ENCODE measurements around the gene ERO1B.

DNA sequence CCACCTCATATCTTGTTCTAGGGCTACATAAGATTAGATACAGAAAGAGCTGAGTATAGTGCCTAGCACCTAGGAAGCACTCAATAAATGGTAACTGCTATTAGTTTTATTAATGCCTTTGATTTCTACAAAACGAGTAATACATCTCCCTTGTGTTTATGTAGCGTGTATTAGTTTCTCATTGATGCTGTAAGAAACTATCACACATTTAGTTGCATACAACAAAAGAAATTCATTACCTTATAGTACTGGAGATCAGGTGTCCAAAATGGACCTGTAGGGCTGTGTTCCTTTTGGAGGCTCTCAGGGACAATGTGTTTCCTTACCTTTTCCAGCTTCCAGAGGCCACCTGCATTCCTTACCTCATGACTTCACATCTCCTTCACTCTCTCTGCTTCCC lies 961 bp upstream of the ERO1B start:
- TF ChIP-seq, protein P1, sequence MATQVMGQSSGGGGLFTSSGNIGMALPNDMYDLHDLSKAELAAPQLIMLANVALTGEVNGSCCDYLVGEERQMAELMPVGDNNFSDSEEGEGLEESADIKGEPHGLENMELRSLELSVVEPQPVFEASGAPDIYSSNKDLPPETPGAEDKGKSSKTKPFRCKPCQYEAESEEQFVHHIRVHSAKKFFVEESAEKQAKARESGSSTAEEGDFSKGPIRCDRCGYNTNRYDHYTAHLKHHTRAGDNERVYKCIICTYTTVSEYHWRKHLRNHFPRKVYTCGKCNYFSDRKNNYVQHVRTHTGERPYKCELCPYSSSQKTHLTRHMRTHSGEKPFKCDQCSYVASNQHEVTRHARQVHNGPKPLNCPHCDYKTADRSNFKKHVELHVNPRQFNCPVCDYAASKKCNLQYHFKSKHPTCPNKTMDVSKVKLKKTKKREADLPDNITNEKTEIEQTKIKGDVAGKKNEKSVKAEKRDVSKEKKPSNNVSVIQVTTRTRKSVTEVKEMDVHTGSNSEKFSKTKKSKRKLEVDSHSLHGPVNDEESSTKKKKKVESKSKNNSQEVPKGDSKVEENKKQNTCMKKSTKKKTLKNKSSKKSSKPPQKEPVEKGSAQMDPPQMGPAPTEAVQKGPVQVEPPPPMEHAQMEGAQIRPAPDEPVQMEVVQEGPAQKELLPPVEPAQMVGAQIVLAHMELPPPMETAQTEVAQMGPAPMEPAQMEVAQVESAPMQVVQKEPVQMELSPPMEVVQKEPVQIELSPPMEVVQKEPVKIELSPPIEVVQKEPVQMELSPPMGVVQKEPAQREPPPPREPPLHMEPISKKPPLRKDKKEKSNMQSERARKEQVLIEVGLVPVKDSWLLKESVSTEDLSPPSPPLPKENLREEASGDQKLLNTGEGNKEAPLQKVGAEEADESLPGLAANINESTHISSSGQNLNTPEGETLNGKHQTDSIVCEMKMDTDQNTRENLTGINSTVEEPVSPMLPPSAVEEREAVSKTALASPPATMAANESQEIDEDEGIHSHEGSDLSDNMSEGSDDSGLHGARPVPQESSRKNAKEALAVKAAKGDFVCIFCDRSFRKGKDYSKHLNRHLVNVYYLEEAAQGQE (IDR thresholded peaks at IDR 0.05; ENCODE audit: insufficient read depth in 1 of 2, low read depth in 2 of 2, low read length in 2 of 2) = no peak
- TF ChIP-seq POLR2AphosphoS5 (IDR thresholded peaks at IDR 0.05; ENCODE audit: low read depth, low read length) (no peak), TAF1 (IDR thresholded peaks at IDR 0.05; ENCODE audit: borderline replicate concordance, insufficient read depth, low read length) (no peak), SIN3A (IDR thresholded peaks at IDR 0.05; ENCODE audit: borderline replicate concordance, insufficient read depth, low read length) (no peak)

Measured in PFSK-1 (cell line).